GM12878 (cell line): ENCODE data around the gene TMEM109. TPM values are rescaled to one million over a fixed set of nuclear protein-coding genes. Genes with fewer than 3 reads are reported as not detected.

Experiments used
- BACH1 ChIP-seq: fragments of 450-650 bp; IDR thresholded peaks from 2 replicates; pipeline ENCODE4 v1.6.1; 2017; ENCODE audit warnings: mild to moderate bottlenecking, borderline replicate concordance
- BCL11A ChIP-seq: IDR thresholded peaks from 2 replicates; pipeline ENCODE4 v1.6.1; 2011; ENCODE audit warnings: low read depth, low read length
- EED ChIP-seq: sonication (generic); IDR thresholded peaks from 2 replicates; pipeline ENCODE4 v1.6.1; 2016; ENCODE audit warnings: antibody characterized with exemption, low read depth
- HDAC2 ChIP-seq: fragments of 200-600 bp; sonication (generic); IDR thresholded peaks from 2 replicates; pipeline ENCODE4 v1.6.1; 2017
- HDGF ChIP-seq: fragments of 450-650 bp; IDR thresholded peaks from 2 replicates; pipeline ENCODE4 v1.6.1; 2016; ENCODE audit warnings: antibody characterized with exemption
- IKZF2 ChIP-seq, 2 experiments: fragments of 450-650 bp; IDR thresholded peaks; 2 replicates each; pipeline ENCODE4 v1.6.1; 2017; ENCODE audit warnings: mild to moderate bottlenecking in 2 of 2, moderate library complexity in 2 of 2
- KDM1A ChIP-seq: fragments of 200-600 bp; sonication (generic); IDR thresholded peaks from 2 replicates; pipeline ENCODE4 v1.6.1; 2016; ENCODE audit warnings: borderline replicate concordance
- MAX ChIP-seq: IDR thresholded peaks from 2 replicates; pipeline ENCODE4 v1.6.1; 2012; ENCODE audit warnings: low read depth, low read length, improper control_type of control experiment
- NBN ChIP-seq: fragments of 450-650 bp; IDR thresholded peaks from 2 replicates; pipeline ENCODE4 v1.6.1; 2016
- NFXL1 ChIP-seq: fragments of 450-650 bp; IDR thresholded peaks from 2 replicates; pipeline ENCODE4 v1.6.1; 2017; ENCODE audit warnings: antibody characterized with exemption, mild to moderate bottlenecking, borderline replicate concordance
- PML ChIP-seq: IDR thresholded peaks from 2 replicates; pipeline ENCODE4 v1.6.1; 2012; ENCODE audit warnings: low read length, inconsistent platforms
- RBBP5 ChIP-seq: fragments of 200-600 bp; sonication (generic); conservative IDR thresholded peaks from 2 replicates; pipeline ENCODE4 v1.6.1; 2016
- SIN3A ChIP-seq: IDR thresholded peaks from 2 replicates; pipeline ENCODE4 v1.6.1; 2012; ENCODE audit warnings: low read depth, low read length, improper control_type of control experiment
- SIX5 ChIP-seq: IDR thresholded peaks from 2 replicates; pipeline ENCODE4 v1.6.1; 2011; ENCODE audit warnings: mild to moderate bottlenecking, low read depth, low read length, moderate library complexity; ENCODE audit not compliant: severe bottlenecking
- SP1 ChIP-seq: IDR thresholded peaks from one replicate; pipeline ENCODE4 v1.6.1; 2011; ENCODE audit warnings: low read depth, low read length
- TAF1 ChIP-seq: IDR thresholded peaks from 2 replicates; pipeline ENCODE4 v1.6.1; 2011; ENCODE audit warnings: mild to moderate bottlenecking, low read depth, low read length, borderline replicate concordance
- WRNIP1 ChIP-seq: IDR thresholded peaks from 2 replicates; pipeline ENCODE4 v1.6.1; 2011; ENCODE audit warnings: low read depth, low read length, improper control_type of control experiment, borderline replicate concordance
- YBX1 ChIP-seq: fragments of 450-650 bp; IDR thresholded peaks from 2 replicates; pipeline ENCODE4 v1.6.1; 2016; ENCODE audit warnings: antibody characterized with exemption
- YY1 ChIP-seq: IDR thresholded peaks from 2 replicates; pipeline ENCODE4 v1.6.1; 2011; ENCODE audit warnings: low read depth, mild to moderate bottlenecking, low read length
- polyA plus RNA-seq, 11 experiments: library from polyadenylated mRNA; depleted of rRNA in 4 of 11; unstranded in 6 of 11; stranded (reverse) in 5 of 11; fragments of >200 nt; fragmentation: Nextera tagmentation in 4 of 11; fragmentation: Illumina TruSeq in 1 of 11; extraction: Ambion mirVana in 4 of 11; extraction: Trizol in 1 of 11; gene quantifications; 1 replicate in 1 of 11; 2 replicates in 10 of 11; pipeline versions ENCODE4 v1.2.1 to v1.2.3, GENCODE V29; 2011 to 2016; ENCODE audit warnings: inconsistent platforms in 2 of 11, missing spikeins in 2 of 11, low read depth in 1 of 11
- total RNA-seq, 4 experiments: library from RNA; depleted of rRNA in 3 of 4; stranded (reverse); fragments of >200 nt in 3 of 4; fragmentation: Illumina TruSeq in 1 of 4; extraction: Trizol in 1 of 4; gene quantifications; 2 replicates each; pipeline versions ENCODE4 v1.2.1 to v1.2.3, GENCODE V29; 2013 to 2021
- TF ChIP-seq, protein P1 (sequence below): IDR thresholded peaks from 2 replicates; pipeline ENCODE4 v1.6.1; 2011; ENCODE audit warnings: borderline replicate concordance, low read depth, mild to moderate bottlenecking, moderate library complexity, low read length; ENCODE audit not compliant: insufficient read depth, poor library complexity, severe bottlenecking
- TF ChIP-seq, protein P2 (sequence below): fragments of 450-650 bp; IDR thresholded peaks from 2 replicates; pipeline ENCODE4 v1.6.1; 2017; ENCODE audit warnings: borderline replicate concordance
- TF ChIP-seq, protein P3 (sequence below): IDR thresholded peaks from 2 replicates; pipeline ENCODE4 v1.6.1; 2012; ENCODE audit warnings: low read depth, low read length, improper control_type of control experiment
- TF ChIP-seq, protein P4 (sequence below): fragments of 450-650 bp; IDR thresholded peaks from 2 replicates; pipeline ENCODE4 v1.6.1; 2017; ENCODE audit warnings: mild to moderate bottlenecking, moderate library complexity
- TF ChIP-seq, protein P5 (sequence below): IDR thresholded peaks from 2 replicates; pipeline ENCODE4 v1.6.1; 2011; ENCODE audit warnings: borderline replicate concordance, low read depth, mild to moderate bottlenecking, moderate library complexity, mixed read lengths, low read length; ENCODE audit not compliant: insufficient read depth; ENCODE audit errors: extremely low read length

Gene TMEM109
- total and polyA plus RNA-seq, 10 of the 15 experiments (the other 5 are each of a cell fraction or from before 2014, with no cell fraction given) = 21.9 to 199 (median 85.2) TPM

GRCh38 chr11:60910281-60910687, 3.7 kb upstream of the TMEM109 start (continued):
- peak; percentile 98 to 99 for TF ChIP-seq IKZF2 (IDR thresholded peaks at IDR 0.05)
- TF ChIP-seq SIN3A = no peak
- TF ChIP-seq PML = no peak
- TF ChIP-seq BCL11A = peak; percentile 97
- TF ChIP-seq, protein P1, sequence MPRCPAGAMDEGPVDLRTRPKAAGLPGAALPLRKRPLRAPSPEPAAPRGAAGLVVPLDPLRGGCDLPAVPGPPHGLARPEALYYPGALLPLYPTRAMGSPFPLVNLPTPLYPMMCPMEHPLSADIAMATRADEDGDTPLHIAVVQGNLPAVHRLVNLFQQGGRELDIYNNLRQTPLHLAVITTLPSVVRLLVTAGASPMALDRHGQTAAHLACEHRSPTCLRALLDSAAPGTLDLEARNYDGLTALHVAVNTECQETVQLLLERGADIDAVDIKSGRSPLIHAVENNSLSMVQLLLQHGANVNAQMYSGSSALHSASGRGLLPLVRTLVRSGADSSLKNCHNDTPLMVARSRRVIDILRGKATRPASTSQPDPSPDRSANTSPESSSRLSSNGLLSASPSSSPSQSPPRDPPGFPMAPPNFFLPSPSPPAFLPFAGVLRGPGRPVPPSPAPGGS = peak; percentile 83
- peak; percentile 91 for TF ChIP-seq NBN
- TF ChIP-seq, protein P2, sequence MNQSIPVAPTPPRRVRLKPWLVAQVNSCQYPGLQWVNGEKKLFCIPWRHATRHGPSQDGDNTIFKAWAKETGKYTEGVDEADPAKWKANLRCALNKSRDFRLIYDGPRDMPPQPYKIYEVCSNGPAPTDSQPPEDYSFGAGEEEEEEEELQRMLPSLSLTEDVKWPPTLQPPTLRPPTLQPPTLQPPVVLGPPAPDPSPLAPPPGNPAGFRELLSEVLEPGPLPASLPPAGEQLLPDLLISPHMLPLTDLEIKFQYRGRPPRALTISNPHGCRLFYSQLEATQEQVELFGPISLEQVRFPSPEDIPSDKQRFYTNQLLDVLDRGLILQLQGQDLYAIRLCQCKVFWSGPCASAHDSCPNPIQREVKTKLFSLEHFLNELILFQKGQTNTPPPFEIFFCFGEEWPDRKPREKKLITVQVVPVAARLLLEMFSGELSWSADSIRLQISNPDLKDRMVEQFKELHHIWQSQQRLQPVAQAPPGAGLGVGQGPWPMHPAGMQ = no peak
- TF ChIP-seq YBX1 = no peak
- TF ChIP-seq WRNIP1 = no peak
- TF ChIP-seq SP1 = peak; percentile 88
- TF ChIP-seq, protein P3, sequence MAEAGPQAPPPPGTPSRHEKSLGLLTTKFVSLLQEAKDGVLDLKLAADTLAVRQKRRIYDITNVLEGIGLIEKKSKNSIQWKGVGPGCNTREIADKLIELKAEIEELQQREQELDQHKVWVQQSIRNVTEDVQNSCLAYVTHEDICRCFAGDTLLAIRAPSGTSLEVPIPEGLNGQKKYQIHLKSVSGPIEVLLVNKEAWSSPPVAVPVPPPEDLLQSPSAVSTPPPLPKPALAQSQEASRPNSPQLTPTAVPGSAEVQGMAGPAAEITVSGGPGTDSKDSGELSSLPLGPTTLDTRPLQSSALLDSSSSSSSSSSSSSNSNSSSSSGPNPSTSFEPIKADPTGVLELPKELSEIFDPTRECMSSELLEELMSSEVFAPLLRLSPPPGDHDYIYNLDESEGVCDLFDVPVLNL = no peak
- peak; percentile 81; the same call in 1 of the 2 replicates for TF ChIP-seq BACH1
- TF ChIP-seq HDAC2 = no peak
- TF ChIP-seq EED = peak; percentile 97
- TF ChIP-seq KDM1A = no peak
- no peak for TF ChIP-seq SIX5
- no peak for TF ChIP-seq HDGF
- no peak for TF ChIP-seq MAX
- peak; percentile 44; the same call in 1 of the 2 replicates for TF ChIP-seq YY1
- no peak for TF ChIP-seq NFXL1
- TF ChIP-seq, protein P4, sequence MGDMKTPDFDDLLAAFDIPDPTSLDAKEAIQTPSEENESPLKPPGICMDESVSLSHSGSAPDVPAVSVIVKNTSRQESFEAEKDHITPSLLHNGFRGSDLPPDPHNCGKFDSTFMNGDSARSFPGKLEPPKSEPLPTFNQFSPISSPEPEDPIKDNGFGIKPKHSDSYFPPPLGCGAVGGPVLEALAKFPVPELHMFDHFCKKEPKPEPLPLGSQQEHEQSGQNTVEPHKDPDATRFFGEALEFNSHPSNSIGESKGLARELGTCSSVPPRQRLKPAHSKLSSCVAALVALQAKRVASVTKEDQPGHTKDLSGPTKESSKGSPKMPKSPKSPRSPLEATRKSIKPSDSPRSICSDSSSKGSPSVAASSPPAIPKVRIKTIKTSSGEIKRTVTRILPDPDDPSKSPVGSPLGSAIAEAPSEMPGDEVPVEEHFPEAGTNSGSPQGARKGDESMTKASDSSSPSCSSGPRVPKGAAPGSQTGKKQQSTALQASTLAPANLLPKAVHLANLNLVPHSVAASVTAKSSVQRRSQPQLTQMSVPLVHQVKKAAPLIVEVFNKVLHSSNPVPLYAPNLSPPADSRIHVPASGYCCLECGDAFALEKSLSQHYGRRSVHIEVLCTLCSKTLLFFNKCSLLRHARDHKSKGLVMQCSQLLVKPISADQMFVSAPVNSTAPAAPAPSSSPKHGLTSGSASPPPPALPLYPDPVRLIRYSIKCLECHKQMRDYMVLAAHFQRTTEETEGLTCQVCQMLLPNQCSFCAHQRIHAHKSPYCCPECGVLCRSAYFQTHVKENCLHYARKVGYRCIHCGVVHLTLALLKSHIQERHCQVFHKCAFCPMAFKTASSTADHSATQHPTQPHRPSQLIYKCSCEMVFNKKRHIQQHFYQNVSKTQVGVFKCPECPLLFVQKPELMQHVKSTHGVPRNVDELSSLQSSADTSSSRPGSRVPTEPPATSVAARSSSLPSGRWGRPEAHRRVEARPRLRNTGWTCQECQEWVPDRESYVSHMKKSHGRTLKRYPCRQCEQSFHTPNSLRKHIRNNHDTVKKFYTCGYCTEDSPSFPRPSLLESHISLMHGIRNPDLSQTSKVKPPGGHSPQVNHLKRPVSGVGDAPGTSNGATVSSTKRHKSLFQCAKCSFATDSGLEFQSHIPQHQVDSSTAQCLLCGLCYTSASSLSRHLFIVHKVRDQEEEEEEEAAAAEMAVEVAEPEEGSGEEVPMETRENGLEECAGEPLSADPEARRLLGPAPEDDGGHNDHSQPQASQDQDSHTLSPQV = no peak
- TF ChIP-seq, protein P5, sequence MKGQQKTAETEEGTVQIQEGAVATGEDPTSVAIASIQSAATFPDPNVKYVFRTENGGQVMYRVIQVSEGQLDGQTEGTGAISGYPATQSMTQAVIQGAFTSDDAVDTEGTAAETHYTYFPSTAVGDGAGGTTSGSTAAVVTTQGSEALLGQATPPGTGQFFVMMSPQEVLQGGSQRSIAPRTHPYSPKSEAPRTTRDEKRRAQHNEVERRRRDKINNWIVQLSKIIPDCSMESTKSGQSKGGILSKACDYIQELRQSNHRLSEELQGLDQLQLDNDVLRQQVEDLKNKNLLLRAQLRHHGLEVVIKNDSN = no peak
- 0 out of 2 replicates have a peak, but pooled peaks have one; percentile 18 for TF ChIP-seq TAF1
- no peak for TF ChIP-seq RBBP5
